LNCAP (cell line): ENCODE results near the gene CUX1.

Experiments
- TF ChIP-seq, protein P1 (sequence below): fragments of 450-650 bp; IDR thresholded peaks from 2 replicates; pipeline ENCODE4 v1.5.1; 2017; ENCODE audit warnings: mild to moderate bottlenecking

Gene CUX1

DNA sequence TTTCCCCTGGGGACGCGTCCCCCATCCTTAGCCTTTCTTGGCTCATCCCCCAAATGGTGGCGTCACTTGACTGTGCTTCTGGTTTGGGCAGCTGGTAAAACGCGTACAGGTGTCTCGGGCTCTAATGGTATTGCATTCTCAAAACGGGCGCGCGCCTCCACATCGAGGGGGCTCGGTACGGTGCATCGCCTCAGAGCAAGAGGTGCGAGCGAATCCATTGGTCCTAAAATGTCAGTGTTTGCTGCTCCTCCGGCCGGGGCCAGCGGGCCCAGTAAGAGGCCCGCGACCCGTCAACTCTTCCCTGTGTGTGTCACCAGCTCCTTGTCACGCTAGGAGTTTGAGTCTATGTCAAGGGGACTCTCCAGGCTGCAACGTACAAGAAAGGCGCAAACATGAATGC is 378.6 kb downstream of the CUX1 start:
- TF ChIP-seq, protein P1, sequence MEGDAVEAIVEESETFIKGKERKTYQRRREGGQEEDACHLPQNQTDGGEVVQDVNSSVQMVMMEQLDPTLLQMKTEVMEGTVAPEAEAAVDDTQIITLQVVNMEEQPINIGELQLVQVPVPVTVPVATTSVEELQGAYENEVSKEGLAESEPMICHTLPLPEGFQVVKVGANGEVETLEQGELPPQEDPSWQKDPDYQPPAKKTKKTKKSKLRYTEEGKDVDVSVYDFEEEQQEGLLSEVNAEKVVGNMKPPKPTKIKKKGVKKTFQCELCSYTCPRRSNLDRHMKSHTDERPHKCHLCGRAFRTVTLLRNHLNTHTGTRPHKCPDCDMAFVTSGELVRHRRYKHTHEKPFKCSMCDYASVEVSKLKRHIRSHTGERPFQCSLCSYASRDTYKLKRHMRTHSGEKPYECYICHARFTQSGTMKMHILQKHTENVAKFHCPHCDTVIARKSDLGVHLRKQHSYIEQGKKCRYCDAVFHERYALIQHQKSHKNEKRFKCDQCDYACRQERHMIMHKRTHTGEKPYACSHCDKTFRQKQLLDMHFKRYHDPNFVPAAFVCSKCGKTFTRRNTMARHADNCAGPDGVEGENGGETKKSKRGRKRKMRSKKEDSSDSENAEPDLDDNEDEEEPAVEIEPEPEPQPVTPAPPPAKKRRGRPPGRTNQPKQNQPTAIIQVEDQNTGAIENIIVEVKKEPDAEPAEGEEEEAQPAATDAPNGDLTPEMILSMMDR = no peak

GRCh38 chr7:102197161-102197560 is 379.7 kb downstream of the CUX1 start:
- TF ChIP-seq, protein P1 = no peak

DNA sequence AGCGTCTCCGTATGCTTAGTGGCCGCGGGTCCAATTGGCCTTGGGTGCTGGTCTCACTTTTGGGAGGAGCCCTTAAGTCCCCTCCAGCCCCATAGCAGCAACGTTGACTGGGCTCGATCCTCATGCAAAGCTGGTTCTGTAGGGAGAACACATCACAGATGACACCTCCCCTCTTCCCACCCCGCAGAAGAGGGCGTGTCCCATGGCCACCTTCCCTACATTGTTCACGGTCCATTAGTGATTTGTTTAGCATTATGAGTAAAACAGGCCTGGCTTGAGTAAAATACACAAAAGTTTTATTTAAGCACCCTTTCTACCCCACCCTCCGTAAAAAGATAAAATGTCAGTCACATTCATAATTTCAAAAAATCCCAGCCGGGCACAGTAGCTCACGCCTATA is 380.2 kb downstream of the CUX1 start:
- TF ChIP-seq, protein P1 = no peak

DNA sequence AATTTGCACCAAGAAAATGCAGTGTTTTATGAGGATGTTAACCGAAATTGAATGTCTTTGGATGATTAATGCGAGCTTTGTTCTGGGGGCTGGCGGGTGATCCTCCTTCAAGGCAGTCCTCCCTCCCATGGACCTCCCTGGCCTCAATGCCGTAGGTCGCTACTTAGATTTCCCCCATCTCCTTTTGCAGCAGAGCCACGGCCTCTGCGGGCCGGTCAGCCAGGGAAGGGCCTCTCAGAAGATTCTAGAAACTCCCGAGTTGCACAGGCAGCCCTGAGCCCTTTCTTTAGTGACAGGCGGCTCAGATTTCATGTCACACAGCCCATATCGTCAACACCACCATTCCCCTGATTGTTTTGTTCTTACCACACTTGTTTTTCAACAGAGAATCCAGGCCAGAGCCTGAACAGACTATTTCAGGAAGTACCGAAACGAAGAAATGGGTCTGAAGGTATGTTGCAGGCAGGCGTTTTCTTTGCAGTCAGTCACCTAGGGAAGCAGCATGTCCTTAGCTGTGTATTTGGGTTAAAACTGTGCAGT is 381.1 kb downstream of the CUX1 start:
- TF ChIP-seq, protein P1 = no peak

GRCh38 chr7:102201576-102201975 is 384.1 kb downstream of the CUX1 start:
- TF ChIP-seq, protein P1 = no peak

- TF ChIP-seq, protein P1 = no peak
Observed at GRCh38 chr7:102202556-102202955, 385.1 kb downstream of the CUX1 start.

DNA sequence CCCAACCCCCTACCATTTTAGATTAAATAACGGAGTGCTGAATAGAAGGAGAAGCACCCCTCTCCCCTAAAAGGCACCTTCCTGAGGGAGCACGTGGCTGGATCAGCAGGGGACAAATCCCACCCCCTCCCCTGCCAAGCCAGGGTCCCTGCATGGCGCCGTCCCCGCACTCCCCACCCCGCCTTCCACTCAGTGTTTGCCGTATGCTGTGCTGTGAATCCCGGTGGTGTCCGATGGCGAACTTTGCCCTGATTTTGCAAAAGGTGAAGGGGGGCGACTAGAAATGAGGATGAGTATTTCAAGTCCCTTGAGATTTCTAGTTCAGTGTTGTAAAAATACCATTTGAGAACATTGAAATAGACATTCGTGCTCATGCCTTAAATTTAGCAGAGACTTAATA is 385.8 kb downstream of the CUX1 start:
- TF ChIP-seq, protein P1 = no peak

DNA sequence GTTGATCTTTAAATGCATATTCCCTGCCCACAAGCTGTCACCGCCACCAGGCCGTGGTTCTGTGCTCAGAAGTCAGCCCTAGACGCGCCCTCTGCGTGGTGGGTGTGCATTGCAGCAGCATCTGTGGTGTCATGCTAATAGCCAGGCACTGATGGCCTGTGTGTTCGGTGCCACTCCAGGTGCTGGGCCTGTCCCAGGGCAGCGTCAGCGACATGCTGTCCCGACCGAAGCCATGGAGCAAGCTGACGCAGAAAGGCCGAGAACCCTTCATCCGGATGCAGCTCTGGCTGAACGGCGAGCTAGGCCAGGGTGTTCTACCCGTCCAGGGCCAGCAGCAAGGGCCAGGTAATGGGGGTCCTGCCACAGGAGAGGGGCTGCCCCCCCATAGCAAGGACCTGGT is 386.8 kb downstream of the CUX1 start:
- TF ChIP-seq, protein P1 = no peak
